Measurements from ENCODE around the gene ALB. TPM values are rescaled to one million over a fixed set of nuclear protein-coding genes. Genes with fewer than 3 reads are reported as not detected.
A peak's percentile ranks its signal among the peaks of the same experiment; 100 is the strongest.

Gene ALB
- total and polyA plus RNA-seq, 8 donors: 179 to 1,006 (median 781) TPM

- Histone ChIP-seq H3K36me3 (no peaks in the 10 kb centered on the region), H3K4me3 (no peak overlapping the region), H3K9me3 (no peaks in the 10 kb centered on the region), H3K4me1 (peaks cover 0 to 4% (median 4%) of the 10 kb centered on the region in 3 donors), H3K27me3 (no peaks in the 10 kb centered on the region), H3K27ac (no peak overlapping the region)
- intact Hi-C loops (cut with DNase I): loop anchor here in 1 of 3 donors (10.0 kb wide), 1 partner anchor 85 kb away; no protein-coding TSS in a partner anchor
- DNase-seq: no peak
- no peak for TF ChIP-seq CTCF (IDR thresholded peaks at IDR 0.05)
- no peak for ATAC-seq
- WGBS, 2 donors: 76 to 91% methylated on average over 3 of the region's 3 CpGs
- no peak for FAIRE-seq
These were observed 35.9 kb downstream of the ALB start for GRCh38 chr4:73439991-73440390.

DNA sequence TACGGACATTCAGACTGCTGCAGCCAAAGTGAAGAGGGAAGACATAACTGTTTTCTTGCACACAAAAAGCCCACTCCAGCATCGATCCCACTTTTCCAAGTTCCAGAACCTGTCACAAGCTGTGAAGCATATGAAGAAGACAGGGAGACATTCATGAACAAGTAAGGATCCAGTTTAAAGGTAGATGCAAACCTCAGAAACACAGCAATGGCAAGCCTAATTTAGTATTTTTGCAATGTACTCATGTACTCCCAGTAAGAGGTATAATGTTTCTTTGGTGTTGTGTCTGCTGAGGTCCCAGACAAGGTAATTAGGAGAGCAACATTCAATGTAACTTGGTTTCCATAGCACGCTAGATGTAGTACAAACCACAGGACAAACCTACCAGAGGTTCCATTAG, 36.6 kb downstream of the ALB start:
- 92 to 96% methylated on average over 3 of the region's 3 CpGs for WGBS, 2 donors
- no peak for FAIRE-seq
- peaks cover 0 to 4% (median 4%) of the 10 kb centered on the region in 3 donors for H3K4me1 ChIP-seq

GRCh38 chr4:73442275-73442674, 38.2 kb downstream of the ALB start:
- DNase-seq: no peak
- Histone ChIP-seq H3K4me3 (peak overlapping the region in 1 of 4 donors; percentile 13), H3K27me3 (no peaks in the 10 kb centered on the region), H3K36me3 (no peaks in the 10 kb centered on the region), H3K4me1 (peaks cover 0 to 4% (median 4%) of the 10 kb centered on the region in 3 donors), H3K27ac (no peak overlapping the region), H3K9me3 (no peaks in the 10 kb centered on the region)
- intact Hi-C loops (cut with DNase I): loop anchor here in 1 of 3 donors (10.0 kb wide), 1 partner anchor 87 kb away; no protein-coding TSS in a partner anchor
- no peak for FAIRE-seq
- WGBS, 2 donors: 29% methylated on average over 5 of the region's 5 CpGs
- no peak for TF ChIP-seq CTCF (IDR thresholded peaks at IDR 0.05)
- ATAC-seq: peak in 2 of 4 donors; percentile 25 to 37

More for the DNA sequence above, 36.6 kb downstream of the ALB start:
- intact Hi-C loops (cut with DNase I): loop anchor here in 1 of 3 donors (10.0 kb wide), 1 partner anchor 86 kb away; no protein-coding TSS in a partner anchor
- no peaks in the 10 kb centered on the region for H3K9me3 ChIP-seq
- no peak overlapping the region for H3K27ac ChIP-seq
- no peaks in the 10 kb centered on the region for H3K27me3 ChIP-seq
- ATAC-seq (no peak), DNase-seq (no peak)
- no peaks in the 10 kb centered on the region for H3K36me3 ChIP-seq
- no peak for TF ChIP-seq CTCF (IDR thresholded peaks at IDR 0.05)
- H3K4me3 ChIP-seq: no peak overlapping the region

GRCh38 chr4:73443224-73443623, 39.1 kb downstream of the ALB start:
- Histone ChIP-seq H3K9me3 (no peaks in the 10 kb centered on the region), H3K27me3 (no peaks in the 10 kb centered on the region), H3K36me3 (no peaks in the 10 kb centered on the region), H3K27ac (no peak overlapping the region), H3K4me3 (no peak overlapping the region), H3K4me1 (peaks cover 0 to 4% (median 4%) of the 10 kb centered on the region in 3 donors)
- no peak for ATAC-seq
- no peak for DNase-seq
- no peak for TF ChIP-seq CTCF (IDR thresholded peaks at IDR 0.05)
- FAIRE-seq: no peak
- intact Hi-C loops (cut with DNase I): loop anchor here in 1 of 3 donors (10.0 kb wide), 1 partner anchor 88 kb away; no protein-coding TSS in a partner anchor
- WGBS, 2 donors: 77 to 81% methylated on average over 3 of the region's 3 CpGs
